Left renal pelvis (tissue), 4 donors: ENCODE measurements around the gene PTCH1. TPM values are rescaled to one million over a fixed set of nuclear protein-coding genes. Genes with fewer than 3 reads are reported as not detected.

Experiments
- DNase-seq, 4 donors: peaks; one replicate each; pipeline ENCODE4 v3.0.0-alpha.2; 2013; ENCODE audit warnings: low read depth in 4 of 4, low spot score in 3 of 4
- polyA plus RNA-seq, 4 donors: library from polyadenylated mRNA; unstranded; fragments of 120-200 nt; gene quantifications; one replicate each; pipeline ENCODE4 v1.2.1, GENCODE V29; 2013; ENCODE audit not compliant: insufficient read length in 4 of 4

The PTCH1 gene
- polyA plus RNA-seq, 4 donors, result 25.7 to 36.1 (median 30.0) TPM

- no peak for DNase-seq
Observed at GRCh38 chr9:95513711-95514110, 3.1 kb downstream of the PTCH1 start.

- no peak for DNase-seq
Observed at GRCh38 chr9:95512709-95513095, 4.1 kb downstream of the PTCH1 start.

DNA sequence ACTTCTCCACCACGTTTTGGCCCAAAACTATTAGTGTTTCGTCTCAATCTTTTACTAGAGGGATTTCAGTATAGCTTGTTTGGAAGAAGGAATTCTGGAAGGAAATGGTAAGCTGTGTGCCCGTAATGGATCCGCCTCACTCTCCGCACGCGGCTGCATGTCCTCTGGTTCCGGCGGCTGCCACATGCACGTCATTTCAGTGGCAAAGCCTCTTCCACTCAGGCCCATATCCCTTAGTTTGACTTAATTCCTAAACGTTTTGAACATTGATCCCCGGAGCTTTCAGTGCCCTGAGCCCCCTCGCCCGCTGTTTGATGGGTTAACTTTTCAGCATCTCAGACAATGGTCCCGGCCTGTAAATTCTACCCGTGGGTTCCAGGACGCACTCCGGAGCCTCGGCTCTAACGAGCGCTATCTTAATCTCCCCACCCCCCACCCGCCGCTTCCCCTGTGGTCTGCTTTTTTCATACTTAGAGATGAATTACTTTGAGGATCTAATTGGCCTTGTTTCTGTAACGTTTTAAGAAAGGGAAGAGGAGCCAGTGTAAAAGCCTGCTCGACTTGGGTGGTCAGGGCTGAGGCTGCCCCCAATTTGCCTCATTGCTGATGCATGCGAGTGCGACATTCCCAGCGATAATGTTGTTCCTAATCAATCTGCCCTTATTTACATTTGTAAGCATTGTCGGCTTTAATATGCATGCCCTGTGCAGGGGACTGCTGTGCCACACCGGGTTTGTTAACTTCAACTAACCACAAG is 4.6 kb downstream of the PTCH1 start:
- no peak for DNase-seq

GRCh38 chr9:95511616-95511931 is 5.2 kb downstream of the PTCH1 start:
- DNase-seq, result no peak

- peak; percentile 81 to 94 (median 92) for DNase-seq
Observed at GRCh38 chr9:95510709-95511615, 5.8 kb downstream of the PTCH1 start.

- no peak for DNase-seq
Observed at GRCh38 chr9:95509851-95510708, 6.7 kb downstream of the PTCH1 start.

DNA sequence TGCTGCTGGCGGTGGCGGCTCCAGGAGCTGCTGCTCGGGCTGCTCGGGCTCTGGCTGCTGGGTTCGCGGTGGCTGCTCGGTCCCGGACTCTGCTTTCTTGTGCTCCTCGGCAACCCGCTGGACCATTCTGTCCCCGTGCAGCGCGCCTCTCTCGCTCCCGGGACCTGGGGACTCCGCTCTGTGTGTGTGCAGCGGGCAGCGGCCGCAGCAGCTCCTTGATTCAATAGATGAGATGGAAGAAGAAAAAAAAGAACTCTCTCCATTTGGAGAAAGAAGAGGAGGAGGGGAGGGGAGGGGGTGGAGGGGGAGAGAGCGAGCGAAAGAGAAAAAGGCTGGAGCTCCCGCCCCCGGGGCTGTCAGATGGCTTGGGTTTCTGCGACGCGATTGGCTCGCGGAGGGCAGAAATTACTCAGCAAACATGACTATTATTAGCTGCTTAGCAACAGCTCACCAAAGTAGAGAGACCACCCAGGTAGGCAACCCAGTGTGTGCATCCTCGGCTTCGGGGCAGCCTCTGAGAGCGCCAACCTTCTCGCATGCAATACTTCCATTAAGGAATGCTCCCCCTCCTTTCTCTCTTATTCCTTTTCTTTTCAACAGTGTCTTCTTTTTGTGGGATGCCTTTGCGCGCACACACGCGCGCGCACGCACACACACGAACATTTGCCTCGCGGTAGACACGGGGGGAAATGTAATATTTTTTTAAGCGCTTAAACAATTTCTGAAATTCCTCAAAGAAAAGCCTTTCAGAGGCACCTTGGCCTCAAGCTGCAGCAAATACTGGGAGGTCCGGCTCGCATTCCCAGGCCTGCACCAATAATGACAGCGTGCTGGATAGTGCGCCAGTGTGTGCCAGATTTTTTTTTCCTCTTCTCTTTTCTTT is 7.6 kb downstream of the PTCH1 start:
- DNase-seq, result peak; percentile 88 to 96 (median 92)

- no peak for DNase-seq
Observed at GRCh38 chr9:95508242-95508967, 8.4 kb downstream of the PTCH1 start.

DNA sequence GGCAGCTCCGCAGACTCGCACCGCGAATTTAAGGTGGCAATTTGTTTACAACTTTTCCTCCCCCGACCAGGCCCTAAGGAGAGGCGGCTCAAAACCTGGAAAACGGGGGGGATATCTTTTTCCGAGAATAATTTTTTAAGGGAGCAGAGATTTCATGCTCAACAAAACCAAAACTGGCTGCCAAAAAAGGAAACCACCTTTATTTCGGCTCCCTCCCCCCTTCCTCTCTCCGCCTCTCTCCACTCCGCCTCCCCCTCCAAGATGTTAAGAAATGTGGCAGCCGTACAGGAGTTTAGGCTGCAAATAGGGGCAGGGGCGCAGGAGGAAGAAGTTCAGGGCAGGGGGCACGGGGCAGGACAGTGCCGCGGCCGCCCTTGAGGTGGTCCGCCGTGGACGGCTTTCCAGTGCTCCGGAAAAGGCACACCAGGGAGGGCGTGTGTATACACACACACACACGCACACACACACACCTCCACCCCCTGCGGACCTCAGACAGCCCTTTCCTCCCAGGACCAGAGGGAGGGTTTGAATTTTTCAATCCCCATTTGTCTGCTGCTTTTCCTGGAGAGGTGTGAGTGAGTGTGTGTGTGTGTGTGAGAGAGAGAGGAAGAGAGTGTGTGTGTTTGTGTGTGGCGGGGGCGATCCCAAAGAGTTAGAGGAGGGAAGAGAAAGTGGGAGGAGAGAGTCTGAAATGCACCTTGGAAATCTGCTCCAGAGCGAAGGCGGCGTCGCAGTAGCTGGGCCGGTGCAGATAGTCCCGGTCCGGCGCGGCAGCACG is 9.1 kb downstream of the PTCH1 start:
- no peak for DNase-seq

DNA sequence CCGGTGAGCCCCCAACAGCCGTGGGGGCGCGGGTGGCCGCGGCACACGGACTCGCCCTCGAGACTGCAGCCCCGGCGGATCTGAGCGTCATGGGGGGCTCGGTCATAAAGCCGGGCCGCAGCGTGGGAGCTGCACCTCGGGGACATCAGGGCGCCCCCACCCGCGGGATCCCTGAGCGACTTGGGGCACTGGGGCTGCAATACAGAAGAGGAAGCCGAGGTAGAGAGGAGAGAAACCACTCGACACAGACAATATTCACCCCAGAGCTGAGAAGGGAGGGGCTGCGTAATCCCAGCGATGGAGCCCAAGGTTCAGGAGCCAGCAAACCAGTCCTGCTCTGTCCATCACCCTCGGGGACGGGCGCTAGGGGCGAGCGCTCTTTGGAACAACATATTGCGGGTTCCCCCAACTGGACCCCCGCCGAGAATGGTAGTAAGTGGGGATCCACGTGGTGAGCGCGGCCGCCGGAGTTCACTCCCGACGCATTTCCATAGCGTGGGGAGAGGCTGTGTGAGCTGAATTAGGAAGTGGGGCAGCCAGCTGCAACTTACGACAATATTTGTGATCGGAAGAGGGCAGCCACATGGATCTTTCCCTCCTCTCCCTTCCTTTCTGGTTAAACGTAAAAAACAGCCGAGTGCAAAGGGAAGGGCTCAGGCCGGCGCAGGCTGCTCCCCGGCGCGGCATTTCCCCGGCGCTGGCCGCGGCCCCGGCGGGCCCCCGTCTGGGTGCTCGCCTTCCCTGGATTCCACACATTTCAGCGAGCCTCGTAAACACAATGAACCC is 9.9 kb downstream of the PTCH1 start:
- DNase-seq, result no peak

GRCh38 chr9:95506428-95506677 is 10.4 kb downstream of the PTCH1 start:
- no peak for DNase-seq

DNA sequence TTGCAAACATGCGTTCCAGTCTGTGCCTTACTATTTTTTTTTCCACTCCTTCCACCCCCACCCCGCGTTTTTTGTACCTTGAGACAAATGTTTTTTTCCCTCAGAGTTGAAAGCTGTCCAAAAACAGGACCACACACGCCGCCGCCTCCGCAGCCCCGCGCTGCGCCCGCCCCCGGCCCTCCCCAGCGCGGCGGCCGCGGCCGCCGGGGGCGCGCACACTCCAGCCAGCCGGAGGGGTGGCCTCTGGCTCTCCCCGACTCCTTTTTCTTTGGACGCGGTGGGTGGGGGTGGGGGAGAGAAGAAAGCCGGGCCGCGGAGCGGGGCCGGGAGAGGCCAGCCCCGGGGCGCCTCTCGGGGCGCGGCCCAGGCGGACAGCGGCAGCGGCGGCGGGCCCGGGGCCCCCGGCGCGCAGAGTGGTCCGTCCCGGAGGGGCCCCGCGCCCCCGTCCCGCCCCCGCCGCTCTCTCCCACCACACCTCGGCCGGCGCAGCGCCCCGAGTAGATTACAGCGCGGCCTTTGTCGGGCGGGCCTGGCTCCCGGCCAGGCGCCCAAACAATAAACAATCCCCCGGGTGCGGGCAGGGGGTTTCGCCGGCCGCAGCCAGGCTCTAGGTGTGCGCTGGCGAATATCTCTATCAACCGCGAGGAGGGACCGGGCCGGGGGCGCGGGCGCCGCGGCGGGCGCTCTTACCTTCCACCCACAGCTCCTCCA is 10.9 kb downstream of the PTCH1 start:
- peak in 2 of 4 donors; percentile 68 to 71 for DNase-seq

DNA sequence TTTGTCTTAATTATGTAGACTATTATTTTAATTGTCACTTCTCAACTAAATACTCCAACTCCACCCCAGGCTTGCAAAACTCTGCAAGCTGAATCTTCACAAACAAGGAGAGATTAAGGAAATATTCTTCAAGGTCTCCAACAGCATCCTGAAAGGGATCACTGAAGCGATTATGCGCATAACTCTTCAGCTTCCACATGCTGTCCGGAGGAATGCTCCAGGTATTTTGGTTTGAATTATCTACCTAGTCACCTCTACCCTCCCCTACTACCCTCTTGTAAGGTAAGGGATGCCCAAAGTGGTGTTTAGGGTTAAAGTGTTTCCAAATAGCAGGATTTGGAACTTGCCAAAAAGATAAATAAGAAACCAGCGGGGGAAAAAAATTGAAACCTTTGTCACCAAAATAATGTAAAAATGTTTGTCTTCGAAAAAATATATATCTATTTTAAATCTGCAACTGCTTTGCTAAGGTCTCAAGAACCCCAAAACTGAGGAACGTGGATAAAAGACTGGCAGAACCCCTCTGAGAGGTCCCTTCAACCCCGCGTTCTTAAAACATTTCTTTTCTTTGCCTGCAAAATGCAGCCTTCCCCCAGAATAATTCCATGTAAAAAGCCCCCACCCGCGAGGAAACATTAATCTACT is 11.6 kb downstream of the PTCH1 start:
- DNase-seq, result no peak

DNA sequence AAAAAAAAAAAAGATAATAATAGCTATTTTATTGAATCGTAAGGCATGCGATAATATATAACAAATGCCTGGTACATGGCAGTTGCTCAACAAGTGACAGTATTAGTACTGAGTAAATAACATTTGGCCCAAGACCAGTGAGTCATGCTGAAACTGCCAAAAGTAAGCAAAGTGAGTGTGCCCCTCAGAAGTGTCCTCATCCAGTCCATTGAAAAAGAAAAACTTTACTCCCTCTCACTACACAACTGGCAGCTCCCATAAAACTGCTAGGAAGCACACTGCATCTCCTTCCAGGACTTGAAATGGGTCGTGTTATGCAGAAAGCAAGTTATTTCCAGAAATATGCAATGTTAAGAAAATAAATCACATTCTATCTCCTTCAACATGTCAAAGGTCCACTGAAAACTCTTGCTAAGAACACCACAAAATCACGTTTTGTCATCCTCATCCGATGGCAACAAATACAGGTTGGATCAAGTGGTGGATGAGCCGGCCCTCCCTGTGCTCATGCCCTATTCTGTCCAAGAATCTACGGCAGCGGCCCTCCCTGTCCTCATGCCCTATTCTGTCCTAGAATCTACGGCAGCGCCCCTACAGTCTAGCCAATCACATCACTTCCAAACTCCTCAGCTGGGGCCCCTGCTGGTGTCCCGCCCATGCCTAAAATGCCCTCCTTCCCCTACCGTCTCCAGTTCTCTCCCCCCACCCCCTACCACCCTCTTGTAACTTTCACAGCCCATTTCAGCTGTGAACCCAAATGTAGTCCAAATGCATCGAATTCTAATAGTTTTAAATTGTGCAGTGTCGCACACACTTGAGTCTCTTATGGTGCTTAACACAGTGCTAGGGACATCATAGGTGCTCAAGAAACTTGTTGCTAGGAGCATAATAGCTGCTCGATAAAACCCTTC is 12.5 kb downstream of the PTCH1 start:
- no peak for DNase-seq

GRCh38 chr9:95503369-95503768 is 13.4 kb downstream of the PTCH1 start:
- no peak for DNase-seq

GRCh38 chr9:95502248-95502647 is 14.5 kb downstream of the PTCH1 start:
- no peak for DNase-seq
